HG03196 (cell line): ENCODE results near the gene SSPN.
"Not testable (repeated sequence)": the region's sequence is repeated elsewhere in the genome, so short reads cannot be mapped to it uniquely, and the experiment has no call there.

Experiments
- ATAC-seq: cut with Tn5 transposase; IDR thresholded peaks from one replicate; pipeline ENCODE4 v1.9.1; 2021; ENCODE audit not compliant: unreplicated experiment

The SSPN gene

DNA sequence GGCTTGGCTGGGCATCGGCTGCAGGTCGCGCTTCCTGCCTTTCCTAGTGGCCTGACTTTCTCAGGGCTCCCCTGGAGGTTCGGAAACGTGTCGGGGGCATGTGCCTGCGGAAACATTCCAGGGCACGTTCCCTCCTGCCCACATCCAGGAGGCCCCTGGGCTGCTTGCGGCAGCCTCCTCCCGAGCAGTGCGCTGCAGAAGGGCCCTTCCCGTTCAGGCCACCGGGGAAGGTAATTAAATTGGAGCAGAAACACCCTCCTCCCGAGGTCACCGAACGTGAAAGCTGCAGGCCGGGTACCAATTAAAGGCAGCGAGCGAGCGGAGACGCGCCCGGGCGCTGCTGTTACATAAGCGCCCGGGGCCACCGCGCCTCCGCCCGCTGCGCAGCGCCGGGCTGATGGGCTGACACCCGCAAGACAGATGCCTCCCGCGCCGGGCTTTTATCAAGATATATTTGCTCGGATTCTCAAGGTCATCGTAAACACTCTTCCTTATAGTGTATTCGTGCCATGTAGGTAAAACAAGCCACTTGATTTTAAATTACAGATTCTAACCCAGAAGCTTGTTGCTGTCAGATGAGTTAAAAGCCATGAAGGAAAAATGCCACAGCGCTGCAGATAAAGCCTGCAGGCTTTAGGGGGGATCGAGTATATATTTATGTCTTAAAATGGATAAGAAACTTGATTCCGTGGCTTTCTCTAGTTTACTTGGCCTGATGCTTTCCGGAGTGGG is 31.4 kb downstream of the SSPN start:
- ATAC-seq, result no peak

DNA sequence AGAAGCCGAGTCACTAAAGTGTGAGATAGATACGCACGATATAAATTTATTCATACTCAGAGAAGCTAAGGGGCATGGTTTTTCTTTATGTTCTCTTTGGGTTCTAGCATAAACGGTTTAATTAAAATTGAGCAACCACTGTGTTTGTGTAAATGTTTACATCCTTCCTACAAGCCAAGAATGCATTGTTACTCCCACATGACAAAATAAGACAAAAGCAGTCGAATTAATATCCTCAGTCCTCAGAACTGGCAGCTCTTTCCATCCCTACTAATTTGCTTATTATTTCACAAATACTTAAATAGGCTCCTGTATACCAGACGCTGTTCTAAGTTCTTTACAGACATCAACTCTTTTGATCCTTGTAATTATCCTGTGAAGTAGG is 32.0 kb downstream of the SSPN start:
- no peak for ATAC-seq

DNA sequence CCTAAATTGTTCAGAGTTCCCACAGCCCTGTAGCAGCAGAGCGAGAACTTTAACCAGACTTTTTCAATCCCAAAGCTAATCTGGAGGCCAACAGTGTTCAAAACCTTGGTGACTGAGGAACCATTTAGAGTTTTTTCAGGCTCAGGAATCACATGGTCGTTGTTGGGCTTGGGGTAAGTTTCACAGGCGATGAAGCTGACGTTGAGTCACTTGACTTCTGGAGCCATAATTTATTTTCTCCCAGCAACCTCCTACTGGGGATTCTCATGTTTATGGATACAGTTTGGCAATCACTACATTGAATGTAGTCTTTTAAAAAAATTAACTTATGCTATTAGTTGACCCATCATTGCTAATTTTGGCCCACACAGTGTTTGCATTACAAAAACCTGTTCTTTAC is 34.5 kb downstream of the SSPN start:
- ATAC-seq, result no peak

DNA sequence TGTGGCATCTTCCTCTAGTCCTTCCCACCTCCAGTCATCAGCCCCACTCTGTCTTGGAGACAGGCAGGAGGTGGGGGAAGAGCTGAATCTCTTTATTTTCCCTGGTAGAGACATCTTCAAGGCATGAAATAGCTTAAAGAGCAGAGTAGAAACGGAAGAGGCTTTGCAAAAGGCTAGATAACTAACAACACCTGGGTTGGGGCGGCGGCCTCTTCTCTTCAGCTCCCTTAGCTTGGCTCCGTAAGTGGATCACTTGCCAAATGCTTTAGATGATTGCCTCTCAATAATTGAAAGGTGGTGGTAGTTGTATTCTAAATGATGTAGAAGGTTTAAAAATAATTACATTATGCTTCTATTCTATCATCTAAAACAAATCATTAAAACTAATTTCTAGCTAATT is 36.1 kb downstream of the SSPN start:
- no peak for ATAC-seq

DNA sequence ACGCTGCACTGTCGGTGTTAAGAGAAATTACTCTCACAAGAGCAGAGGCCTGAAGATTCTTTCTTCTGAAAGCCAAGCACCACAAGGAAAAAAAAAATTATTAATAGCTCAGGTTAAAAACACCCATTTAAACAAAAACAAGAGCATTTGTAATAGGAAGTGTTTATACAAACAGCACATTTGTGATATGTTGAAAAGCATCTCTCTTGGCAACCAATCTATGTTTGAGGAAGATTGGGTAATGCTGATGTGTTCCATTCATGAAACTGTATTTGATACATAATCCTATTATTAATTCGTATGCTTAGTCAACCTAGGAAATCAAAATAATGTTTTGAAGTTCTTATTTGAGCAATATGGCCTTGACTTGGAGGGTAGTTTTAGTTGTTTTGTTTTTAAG is 36.5 kb downstream of the SSPN start:
- ATAC-seq, result no peak

DNA sequence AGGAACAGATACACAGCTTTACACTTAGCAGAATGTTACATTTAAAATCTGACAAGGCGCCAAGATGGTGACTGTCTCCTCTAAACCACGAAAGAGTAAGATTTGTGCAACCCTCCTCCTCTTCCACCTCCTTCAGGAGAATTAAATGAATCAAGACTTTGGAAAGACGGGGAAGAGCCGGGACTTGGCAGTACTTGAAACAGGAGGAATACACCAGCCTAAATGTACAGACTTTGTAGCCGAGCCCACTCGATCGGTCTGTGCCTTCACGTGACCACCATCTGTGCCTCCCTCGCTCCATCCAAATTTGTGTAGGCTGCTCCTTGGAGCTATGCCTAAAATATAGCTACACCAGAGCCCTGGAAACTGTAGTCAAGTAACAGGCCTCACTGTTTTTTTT is 38.3 kb downstream of the SSPN start:
- no peak for ATAC-seq

DNA sequence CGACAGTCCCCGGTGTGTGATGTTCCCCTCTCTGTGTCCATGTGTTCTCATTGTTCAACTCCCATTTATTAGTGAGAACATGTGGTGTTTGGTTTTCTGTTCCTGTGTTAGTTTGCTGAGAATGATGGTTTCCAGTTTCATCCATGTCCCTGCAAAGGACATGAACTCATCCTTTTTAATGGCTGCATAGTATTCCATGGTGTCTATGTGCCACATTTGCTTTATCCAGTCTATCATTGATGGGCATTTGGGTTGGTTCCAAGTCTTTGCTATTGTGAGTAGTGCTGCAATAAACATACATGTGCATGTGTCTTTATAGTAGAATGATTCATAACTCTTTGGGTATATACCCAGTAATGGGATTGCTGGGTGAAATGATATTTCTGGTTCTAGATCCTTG is 40.1 kb downstream of the SSPN start:
- not testable (repeated sequence) for ATAC-seq

DNA sequence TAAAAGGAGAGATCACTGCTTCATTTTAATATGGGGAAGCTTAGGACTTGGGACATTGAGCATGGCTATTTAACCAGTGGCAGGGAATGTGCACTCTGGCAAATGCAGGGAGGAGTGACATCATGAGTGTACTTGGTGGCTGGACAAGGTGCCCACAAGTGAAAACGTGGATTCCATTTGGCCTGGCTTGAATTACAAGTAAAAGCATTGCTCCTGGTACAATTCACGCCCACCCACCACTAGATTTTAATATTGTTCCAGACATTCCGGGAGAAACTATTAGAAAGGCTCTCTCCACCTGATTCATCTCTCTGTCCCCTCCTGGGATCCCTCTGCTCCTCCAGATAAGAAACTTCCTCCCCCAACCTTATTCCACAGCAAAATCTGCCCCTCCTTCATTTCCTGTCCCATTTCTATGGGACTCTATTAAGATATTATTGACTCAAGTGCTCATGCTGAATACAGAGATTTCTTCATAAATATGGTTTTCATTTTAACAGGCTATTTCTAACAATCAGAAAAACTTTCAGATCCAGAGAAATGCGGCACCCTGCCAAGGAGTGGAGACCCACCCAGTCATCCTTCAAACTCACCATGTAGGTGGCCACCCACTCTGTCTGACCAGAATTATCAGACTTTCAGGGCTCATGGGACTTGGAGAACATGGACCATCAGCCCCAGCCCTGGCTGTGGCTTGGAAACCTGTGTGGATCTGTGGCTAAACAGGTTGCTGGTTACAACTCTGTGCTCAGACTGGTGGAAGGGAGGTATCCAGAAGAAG is 43.2 kb downstream of the SSPN start:
- ATAC-seq, result no peak

DNA sequence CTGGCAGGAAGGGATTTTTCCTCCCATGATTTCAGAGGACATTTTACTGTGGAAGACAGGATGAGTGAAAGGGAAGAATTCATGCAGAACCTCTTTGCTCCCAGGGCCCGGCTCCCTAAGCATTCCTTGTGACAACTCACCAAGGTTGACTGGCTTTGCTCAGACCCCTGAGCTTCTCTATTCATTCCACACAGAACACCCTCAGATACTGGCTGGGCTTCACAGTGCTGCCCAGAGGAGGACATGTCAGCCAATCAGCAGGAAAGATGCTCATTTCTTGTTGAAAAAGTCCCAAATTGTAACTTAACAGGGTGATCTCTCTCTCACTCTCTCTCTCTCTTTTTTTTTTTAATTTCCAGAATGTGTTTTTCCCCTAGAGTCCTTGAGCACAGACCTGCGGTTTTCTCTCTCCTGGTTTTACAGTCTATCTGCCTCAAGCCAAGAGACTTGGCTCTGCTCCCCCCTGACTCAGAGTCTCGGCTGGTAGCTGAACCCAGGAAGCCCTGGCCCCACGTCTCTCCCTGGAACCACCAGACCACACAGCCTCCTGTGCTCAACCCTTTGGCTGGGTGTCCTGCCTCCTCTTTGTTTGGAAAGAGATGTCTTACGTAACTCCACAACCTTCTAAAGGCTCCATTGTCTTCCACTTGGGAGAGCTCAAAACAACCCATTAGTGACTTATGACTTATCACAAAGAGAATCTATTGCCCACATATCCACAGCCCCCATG is 43.9 kb downstream of the SSPN start:
- no peak for ATAC-seq

DNA sequence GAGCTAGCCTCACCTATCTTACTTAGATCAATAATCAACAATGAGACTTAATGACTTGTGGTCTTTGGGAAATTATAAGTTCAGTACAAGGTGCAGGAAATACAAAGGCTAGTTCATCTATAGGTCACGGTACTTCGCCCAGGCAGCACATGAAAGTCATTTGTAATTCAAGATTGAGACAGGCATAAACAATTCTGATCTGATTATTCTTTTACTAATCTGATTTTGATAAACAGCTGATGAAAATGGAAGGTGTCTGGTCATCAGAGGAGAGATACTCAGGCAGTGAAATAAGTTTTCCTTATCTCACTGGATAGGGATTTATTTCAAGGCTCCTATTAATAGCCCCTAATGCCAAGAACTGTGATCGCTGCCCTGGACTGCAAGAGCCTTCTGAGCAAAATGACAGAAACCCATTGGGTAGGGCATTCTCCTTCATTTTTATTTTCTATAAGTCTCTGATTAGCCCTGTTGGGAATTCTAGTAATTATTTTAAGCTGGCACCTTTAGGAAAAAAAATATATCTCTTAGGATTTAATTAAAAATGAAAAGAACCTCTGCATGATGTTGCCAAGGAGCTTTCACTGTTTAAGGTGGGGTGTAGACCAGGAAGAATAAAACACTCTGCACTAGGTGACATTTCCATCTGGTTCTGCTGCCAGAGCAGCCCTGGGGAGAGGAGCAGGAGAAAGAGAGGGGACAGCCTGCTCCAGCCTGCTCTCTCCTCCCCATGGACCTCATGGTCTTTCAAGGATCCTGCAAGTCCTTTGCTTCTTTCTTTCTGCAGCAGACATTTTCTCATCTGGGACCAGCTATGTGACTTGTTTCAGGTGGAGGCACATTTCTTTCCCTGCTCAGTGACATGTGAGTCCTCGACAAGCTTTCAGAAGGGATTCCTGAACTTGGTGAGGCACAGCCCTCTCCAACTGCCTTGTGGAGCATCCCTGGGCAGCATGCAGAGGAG is 44.8 kb downstream of the SSPN start:
- ATAC-seq, result no peak

DNA sequence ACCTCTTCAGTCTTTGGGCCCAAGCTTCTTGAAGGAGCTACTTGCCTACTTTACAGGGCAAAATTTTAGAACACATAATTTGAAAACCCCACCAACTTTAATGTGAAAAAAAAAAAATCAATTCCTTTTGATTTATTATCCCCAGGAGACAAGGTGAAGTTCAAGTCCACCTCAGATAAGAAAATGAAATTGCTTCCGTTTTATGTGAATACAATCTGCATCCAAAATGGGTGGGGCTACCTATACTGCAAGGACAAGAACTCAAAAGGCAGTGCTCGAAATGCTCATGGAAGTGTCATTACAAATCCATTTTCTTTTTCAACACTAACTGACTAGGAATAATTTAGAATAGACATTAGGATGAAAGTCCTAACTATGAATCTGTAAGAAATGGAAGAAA is 45.7 kb downstream of the SSPN start:
- ATAC-seq, result no peak

DNA sequence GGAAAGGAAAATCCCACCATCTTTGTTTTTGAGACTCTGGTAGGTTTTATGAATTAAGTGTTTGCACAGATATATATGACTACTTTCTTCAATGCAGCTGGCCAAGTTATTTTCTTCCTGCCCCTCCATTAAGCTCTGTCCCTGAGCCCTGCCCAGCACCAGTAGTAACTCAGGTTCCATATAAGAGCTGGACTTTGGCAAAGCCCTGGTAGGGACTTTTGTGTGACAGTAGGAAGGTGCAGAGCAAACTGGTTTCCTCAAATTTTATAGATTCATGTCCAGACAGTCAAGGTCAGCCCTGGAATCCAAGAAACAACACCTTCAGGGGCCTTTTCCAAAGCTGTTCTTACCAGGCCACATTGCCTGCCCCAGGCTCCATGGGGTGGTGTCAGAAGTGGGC is 47.3 kb downstream of the SSPN start:
- no peak for ATAC-seq

DNA sequence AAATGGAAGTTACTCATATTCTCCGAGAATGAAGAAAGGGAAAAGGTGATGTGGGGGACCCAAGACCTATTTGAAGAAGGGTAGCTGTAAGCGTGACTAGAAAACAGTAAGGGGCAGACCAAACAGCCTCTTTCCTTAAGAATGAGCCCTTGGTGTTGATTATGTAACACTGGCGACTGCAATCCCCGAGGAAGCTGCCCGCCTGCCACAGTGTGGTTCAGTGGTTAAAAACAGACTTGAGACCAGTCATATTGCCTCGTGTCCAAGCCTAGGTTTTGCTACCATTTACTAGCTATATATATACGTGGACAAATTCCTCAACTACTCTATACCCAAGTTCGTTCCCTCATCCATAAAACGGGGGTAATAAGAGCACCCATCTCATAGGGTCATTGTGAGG is 49.1 kb downstream of the SSPN start:
- no peak for ATAC-seq

DNA sequence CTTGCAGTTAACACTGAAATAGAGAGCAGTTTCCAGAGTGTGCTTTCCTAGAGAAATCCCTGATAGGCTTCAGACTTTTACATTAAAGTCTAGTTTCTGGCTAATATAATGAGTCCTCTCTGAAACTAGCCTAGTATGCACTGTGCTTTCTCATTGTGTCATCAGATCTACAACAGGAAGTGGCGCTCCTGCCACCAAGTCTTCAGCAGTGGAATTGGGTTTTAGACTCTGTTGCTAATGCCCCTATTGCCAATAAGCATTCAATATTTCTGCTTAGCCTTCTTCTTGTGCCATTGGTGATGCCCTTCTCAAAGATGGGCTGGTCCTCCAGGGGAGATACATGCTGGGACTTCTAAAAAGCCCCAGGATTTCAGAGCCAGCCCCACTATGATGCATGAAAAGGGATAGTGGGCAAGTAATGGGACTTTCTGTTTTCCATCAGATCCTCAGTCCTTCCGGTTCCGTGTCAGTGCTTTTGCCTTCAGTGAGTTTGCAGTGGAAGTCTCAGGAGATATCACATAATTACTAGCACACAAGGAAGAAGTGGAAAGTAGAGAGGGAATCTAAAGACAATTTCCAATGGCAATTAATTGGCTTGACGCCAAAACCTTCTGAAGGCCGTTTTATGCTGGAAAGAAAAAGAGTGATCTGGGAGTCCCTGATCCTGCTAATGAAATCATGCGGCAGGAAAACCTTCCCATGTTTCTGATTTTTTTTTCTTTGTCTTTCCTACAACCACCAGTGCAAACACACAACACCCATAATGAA is 50.0 kb downstream of the SSPN start:
- ATAC-seq, result no peak

DNA sequence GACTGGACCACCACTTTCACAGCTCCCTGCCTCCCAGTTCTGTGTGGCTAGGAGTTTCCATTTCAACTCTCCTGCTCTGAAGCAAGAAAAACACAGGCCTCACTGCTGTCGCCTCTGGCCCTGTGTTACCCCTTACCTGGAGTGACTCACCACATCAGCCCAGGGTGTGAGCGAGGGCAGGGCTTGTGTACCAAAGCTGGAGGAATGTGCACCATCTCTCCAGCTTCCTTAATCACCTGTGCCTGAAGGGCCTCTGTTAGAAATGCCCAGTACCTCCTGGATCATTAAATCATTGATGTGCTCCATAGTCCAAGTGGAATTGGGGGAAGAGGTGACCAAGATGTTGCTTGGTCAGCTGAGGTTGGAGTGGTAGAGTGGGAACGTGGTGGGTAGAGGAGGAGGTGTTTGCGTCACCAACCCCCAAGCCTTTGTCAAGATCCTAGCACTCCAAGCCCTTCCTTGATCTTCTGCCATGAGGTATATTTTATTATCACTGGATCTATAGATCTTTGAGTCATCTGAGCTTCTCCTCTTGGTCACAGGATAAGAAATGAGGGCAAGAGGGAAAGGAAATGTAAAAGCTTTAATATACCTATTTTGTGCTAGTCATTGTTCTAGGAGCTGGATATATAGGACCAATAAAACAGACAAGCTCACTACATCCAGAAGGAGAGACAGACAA is 51.3 kb downstream of the SSPN start:
- no peak for ATAC-seq

DNA sequence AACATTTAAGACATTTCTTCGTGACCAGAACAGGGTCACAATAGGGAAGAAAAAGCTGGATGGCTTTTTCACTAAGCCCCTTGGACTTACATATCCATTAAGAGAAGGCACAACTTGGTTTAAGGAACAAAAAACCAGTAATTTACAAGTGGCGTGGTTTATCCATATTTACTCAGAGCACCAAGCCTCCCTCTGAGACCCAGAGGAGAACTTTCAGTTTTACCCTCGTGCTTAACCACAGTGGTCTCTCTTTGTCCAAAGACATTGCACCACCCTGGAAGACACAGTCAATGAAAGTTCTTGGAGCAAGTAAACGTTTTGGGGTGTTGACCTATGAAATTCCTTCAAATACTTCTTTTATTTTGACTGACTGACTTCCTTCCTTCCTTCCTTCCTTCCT is 52.5 kb downstream of the SSPN start:
- ATAC-seq, result no peak

DNA sequence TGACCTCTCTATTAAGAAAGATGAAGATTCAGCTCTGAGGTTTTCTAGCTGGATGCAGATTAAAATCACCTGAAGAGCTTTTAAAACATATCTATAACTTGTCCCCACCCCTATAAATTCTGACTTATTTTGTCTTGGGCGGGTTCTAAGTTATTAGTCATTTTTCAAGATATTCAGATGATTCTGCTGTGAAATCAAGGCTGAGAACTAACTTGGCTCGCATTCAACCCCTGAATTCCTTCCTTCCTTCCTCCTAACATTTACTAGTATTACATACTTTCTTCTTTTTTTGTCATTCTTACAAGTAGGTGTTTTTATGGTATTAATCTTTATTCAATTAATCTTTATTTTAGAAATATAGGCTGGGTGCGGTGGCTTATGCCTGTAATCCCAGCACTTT is 55.4 kb downstream of the SSPN start:
- no peak for ATAC-seq

DNA sequence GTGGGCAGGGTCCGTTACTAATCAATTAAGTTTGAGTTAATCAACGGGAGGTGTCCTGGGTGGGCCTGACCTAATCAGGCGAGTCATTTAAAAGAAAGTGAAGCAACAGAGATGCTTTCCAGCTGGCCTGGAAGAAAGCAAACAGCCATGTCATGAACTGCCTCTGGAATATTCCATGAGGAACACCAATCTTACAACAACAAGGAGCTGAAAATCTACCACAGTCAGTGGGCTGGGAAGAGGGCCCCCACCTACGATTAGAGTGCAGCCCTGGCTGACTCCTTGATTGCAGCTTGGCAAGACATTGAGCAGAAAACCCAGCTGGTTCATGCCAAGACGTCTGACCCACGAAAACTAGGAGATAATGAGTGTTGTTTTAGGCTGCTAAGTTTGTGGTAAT is 56.2 kb downstream of the SSPN start:
- no peak for ATAC-seq

DNA sequence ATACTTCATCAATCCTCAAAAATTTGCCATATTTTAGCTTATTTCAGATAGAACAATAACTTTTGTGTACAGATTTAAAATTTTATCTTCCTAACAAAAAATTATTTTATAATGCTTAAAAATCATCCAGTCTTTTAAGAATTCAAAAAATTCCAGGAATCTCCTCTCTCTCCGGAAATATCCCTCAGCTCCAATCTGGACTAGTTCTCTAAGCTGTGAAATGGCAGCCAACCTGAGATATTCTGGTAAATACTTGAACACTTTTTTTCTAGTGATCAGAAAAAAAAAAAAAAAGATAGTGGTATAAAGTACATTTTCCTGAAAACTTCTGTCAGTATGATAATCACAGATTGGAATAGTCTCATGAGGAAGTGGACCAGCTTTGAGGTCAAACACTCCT is 57.6 kb downstream of the SSPN start:
- no peak for ATAC-seq
